NCI-H2029 treated with DMSO at 0.1 percent for 48 hours (cell line): ENCODE data around the gene DAG1.
A peak's percentile ranks its signal among the peaks of the same experiment; 100 is the strongest.

ENCODE experiments used
- DNase-seq: peaks from one replicate; lab custom pipeline; 2025; lab: John Stamatoyannopoulos, UW

DAG1 gene

GRCh38 chr3:49518441-49518840 is 48.4 kb downstream of the DAG1 start:
- no peak for DNase-seq

DNA sequence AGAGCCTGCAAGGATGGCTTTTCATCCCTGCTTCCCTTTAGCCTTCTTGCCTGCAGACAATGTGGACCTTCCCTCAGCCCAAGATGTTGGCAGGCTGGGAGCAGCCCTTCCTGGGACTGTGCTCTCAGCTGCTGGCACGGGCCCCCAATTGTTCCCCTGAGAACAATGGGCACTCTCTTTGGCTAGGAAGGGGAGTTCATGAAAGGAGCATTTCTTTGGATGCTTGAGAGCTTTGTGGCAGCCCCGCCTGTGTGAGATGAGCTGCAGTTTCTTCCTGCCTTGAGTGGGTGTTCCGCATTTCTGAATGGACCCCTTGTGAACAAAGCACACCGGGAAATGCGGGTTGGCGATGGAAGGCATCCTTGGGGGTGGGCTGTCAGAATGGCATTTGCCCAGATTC is 49.2 kb downstream of the DAG1 start:
- DNase-seq = no peak

DNA sequence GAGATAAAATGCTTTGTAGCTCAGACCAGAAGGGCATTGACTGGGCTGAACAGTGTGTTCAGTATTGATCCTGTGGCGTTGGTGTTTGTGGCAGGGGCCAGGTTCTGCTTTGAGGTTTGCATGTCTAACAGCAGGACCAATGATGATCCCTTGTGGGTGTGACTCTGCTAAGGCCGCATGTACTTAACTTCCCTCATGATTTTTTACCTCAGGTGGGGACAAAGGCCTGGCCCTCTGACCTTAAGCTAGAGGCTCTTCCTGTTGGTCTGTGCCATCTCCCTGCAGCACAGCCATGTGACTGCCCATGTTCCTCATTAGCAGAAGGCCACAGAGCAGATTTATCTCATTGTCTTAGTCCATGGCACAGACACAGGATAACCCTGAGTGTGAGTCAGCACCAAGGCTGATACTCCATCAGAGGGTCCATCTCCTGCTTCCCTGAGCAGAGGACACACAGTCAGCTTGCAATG is 49.9 kb downstream of the DAG1 start:
- DNase-seq = no peak

- peak; percentile 16 for DNase-seq
Measured at GRCh38 chr3:49523756-49524747, 54.0 kb downstream of the DAG1 start.

- DNase-seq = no peak
Measured at GRCh38 chr3:49529567-49529966, 59.5 kb downstream of the DAG1 start.

DNA sequence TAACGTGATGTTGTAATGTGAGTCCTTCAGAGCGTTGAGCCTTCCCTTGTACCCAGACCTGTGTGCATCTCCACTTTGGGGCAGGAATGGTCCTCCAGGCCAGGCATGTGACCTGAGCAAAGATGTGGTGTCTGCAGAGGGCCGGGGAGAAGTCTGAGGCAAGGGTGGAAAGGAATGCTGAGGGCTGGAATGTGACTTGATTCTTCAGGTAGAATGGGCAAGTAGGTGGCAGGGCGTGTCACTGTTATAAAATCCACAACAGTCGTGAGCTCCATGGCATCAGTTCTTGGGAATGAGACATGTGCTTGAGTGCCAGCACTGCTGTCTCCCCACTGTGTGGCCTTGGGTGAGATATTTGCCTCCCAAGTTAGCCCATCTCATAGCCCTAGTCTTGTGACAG is 60.2 kb downstream of the DAG1 start:
- no peak for DNase-seq

DNA sequence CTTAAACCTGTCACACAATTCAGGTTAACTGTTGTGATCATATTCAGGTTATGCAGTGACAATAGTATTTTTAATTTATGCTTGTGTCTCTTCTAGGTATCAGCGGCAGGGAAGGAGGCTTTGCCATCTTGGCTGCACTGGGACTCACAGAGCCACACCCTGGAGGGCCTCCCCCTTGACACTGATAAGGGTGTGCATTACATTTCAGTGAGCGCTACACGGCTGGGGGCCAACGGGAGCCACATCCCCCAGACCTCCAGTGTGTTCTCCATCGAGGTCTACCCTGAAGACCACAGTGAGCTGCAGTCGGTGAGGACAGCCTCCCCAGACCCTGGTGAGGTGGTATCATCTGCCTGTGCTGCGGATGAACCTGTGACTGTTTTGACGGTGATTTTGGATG is 60.6 kb downstream of the DAG1 start:
- DNase-seq = no peak

DNA sequence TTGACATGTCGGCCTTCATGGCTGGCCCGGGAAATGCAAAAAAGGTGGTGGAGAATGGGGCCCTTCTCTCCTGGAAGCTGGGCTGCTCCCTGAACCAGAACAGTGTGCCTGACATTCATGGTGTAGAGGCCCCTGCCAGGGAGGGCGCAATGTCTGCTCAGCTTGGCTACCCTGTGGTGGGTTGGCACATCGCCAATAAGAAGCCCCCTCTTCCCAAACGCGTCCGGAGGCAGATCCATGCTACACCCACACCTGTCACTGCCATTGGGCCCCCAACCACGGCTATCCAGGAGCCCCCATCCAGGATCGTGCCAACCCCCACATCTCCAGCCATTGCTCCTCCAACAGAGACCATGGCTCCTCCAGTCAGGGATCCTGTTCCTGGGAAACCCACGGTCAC is 61.2 kb downstream of the DAG1 start:
- no peak for DNase-seq

DNA sequence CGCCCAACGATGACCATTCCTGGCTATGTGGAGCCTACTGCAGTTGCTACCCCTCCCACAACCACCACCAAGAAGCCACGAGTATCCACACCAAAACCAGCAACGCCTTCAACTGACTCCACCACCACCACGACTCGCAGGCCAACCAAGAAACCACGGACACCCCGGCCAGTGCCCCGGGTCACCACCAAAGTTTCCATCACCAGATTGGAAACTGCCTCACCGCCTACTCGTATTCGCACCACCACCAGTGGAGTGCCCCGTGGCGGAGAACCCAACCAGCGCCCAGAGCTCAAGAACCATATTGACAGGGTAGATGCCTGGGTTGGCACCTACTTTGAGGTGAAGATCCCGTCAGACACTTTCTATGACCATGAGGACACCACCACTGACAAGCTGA is 61.6 kb downstream of the DAG1 start:
- DNase-seq = no peak

GRCh38 chr3:49533031-49533430 is 63.0 kb downstream of the DAG1 start:
- DNase-seq = no peak

DNA sequence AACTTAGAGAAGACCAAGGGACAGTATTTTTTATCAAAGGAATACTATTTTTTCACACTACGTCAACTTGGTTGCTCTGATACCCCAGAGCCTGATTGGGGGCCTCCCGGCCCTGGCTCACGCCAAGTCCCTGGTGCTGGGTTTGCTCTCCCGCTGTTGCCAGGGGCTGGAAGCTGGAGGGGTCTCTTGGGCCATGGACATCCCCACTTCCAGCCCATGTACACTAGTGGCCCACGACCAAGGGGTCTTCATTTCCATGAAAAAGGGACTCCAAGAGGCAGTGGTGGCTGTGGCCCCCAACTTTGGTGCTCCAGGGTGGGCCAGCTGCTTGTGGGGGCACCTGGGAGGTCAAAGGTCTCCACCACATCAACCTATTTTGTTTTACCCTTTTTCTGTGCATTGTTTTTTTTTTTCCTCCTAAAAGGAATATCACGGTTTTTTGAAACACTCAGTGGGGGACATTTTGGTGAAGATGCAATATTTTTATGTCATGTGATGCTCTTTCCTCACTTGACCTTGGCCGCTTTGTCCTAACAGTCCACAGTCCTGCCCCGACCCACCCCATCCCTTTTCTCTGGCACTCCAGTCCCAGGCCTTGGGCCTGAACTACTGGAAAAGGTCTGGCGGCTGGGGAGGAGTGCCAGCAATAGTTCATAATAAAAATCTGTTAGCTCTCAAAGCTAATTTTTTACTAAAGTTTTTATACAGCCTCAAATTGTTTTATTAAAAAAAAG is 63.9 kb downstream of the DAG1 start:
- no peak for DNase-seq

DNA sequence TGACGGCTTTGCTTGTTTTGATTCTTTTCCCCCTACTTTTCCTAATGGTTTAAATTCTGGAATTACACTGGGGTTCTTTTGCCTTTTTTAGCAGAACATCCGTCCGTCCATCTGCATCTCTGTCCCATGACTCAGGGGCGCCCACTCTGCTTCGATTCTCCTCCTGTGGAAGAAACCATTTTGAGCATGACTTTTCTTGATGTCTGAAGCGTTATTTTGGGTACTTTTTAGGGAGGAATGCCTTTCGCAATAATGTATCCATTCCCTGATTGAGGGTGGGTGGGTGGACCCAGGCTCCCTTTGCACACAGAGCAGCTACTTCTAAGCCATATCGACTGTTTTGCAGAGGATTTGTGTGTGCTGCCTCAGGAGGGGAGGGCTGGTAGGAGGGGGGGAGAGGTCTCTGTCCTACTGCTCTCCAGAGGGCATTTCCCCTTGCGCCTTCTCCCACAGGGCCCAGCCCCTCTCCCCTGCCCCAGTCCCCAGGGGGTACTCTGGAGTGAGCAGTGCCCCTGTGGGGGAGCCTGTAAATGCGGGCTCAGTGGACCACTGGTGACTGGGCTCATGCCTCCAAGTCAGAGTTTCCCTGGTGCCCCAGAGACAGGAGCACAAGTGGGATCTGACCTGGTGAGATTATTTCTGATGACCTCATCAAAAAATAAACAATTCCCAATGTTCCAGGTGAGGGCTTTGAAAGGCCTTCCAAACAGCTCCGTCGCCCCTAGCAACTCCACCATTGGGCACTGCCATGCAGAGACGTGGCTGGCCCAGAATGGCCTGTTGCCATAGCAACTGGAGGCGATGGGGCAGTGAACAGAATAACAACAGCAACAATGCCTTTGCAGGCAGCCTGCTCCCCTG is 64.7 kb downstream of the DAG1 start:
- peak; percentile 22 for DNase-seq

DNA sequence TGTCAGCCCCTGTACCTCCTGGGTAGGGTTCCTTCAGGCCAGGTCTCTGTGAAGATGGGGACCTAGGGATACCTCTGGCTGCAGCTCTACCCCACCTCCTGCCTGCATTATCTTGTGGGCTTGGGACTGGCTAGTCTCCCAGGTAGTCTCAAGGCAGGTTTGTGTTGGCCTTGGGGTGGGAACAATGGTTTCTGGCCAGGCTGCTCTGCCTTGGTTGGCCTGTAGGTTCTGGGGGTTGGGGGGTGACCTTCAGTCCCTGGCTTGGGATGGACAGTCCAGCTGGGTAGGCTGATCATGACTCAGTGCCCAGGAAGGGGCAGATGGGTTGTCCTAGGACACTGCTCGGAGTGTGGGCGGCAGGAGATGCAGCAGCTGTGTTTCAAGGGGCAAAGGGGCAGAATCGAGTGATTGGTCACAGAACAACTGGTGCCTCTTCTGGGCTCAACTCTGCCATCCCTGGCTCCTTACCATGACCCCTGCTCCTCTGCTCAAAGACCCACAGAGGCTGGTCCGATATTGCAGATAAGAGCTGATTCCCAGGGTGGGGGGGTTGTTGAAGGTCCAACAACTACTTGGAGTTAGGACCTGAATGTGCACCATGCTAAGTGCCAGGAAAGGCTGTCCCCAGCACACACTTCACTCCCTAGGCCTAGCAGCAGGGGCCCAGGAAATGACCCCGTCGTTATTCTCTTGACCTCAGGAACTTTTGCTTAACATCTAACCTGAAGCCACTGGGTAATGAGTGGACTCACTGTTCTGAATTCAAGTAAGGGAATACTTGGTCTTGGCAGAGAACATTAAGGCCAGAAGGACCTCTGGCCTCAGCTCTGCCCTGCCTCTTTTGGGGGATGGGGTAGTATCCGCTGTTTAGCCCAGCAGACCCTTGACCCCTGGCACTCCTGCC is 66.2 kb downstream of the DAG1 start:
- DNase-seq = no peak

DNA sequence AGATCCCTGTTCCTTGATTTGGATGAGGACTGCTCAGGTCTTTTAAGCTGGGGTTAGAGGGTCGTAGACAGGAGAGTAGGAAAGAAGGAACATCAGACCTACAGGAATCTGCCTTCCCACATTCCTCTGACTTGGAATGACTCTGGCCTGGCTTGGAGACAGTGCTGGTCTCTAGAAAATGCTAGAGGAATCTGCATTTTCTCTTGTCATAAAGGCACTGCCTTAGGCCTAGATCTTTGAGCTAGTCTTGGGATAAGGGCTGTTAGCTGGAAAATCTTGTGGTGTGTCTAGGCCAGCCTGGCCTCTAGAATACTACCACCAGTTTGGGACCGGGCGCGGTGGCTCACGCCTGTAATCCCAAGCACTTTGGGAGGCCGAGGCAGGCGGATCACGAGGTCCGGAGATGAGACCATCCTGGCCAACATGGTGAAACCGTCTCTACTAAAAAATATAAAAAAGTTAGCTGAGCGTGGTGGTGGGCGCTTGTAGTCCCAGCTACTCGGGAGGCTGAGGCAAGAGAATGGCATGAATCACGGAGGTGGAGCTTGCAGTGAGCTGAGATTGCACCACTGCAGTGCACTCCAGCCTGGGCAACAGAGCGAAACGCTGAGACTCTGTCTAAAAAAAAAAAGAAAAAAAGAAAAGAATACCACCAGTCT is 66.9 kb downstream of the DAG1 start:
- no peak for DNase-seq

DNA sequence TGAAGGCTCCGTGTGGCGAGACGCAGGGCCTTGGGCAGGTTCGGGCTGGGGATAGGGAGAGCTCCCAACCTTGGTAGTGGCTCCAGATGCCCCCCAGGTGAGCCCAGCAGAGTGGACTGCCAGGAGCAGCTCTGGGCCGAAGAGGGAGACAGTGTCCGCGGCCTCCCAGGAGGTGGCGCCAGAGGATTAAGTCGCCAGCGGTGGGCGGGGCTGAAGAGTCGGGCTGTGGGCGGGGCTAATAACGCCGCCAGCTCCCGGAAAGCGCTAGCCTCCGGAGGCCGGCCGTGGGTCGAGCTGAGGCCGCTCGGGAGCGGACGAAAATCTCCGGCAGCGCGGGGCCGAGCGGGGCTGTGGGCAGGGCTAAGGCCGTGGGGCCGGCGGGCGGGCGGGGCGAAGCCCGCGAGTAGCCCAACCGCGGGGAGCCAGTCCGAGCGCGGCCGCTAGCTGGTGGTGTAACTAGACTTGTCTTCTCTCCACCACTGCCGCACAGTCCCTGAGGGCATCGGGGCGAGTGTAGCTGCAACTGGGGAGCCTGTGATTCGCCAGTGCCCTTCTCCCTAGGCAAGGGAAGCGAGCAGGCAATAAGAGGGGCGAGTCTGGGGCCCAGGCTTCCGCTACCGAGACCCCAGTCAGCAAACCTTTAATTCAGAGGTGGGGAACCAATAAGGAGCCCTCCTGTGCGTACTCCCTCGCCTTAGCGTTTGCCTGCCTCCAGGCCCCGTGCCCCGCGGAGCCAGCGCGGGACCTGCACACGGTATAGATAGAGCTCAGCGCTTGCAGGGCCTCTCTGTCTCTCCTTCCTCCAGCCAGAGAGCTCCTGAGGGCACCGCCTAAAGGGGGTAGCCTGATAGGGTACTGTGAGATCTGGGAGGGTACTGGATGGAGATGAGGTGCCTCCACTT is 69.8 kb downstream of the DAG1 start:
- peak; percentile 61 for DNase-seq

DNA sequence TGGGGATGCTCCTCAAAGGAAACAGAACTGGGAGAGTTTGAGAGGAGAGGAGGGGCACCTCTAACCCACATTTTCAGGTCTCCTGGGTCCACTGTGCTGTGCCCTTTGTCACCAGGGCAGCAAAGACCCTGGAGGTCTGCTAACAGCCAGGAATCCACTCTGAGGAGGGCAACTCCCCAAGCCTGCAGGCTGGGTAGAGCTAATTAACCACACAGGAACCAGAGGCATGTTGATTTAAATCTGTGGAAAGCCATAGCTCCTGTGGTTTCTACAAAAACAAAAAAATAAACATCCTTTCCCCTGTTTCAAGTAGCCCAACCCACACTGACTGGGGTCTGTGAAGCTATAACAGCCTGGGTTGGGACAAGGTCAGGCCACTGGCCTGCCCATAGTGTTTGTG is 82.0 kb downstream of the DAG1 start:
- DNase-seq = no peak

GRCh38 chr3:49553324-49553691 is 83.2 kb downstream of the DAG1 start:
- DNase-seq = no peak

- DNase-seq = peak; percentile 43
Measured at GRCh38 chr3:49553692-49554632, 83.9 kb downstream of the DAG1 start, which contains the start of gene BSN. BSN (plus strand) TSS chr3:49554477; CDS start chr3:49554603, 126 bp downstream.
